Measurements from ENCODE around the gene ZBED3.

DNA sequence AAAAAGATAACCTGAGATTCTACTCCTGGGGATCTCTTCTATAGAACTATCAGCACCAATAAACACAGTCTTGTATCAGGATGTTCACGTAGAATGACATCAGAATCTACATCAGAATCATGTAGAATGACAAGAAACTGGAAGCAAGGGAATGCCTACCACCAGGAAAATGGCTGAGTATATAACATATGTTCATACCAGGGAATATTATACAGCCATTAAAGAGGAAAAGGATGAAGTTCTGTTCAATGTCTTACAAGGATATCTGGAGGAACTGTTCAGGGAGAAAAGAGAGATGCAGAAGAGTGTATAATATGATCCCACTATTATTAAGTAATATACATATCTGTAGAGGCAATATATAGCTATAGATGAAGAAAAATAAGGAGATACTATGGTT, 4.8 kb downstream of the ZBED3 start:
- TF ChIP-seq, protein P1, sequence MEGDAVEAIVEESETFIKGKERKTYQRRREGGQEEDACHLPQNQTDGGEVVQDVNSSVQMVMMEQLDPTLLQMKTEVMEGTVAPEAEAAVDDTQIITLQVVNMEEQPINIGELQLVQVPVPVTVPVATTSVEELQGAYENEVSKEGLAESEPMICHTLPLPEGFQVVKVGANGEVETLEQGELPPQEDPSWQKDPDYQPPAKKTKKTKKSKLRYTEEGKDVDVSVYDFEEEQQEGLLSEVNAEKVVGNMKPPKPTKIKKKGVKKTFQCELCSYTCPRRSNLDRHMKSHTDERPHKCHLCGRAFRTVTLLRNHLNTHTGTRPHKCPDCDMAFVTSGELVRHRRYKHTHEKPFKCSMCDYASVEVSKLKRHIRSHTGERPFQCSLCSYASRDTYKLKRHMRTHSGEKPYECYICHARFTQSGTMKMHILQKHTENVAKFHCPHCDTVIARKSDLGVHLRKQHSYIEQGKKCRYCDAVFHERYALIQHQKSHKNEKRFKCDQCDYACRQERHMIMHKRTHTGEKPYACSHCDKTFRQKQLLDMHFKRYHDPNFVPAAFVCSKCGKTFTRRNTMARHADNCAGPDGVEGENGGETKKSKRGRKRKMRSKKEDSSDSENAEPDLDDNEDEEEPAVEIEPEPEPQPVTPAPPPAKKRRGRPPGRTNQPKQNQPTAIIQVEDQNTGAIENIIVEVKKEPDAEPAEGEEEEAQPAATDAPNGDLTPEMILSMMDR (conservative IDR thresholded peaks at IDR 0.05; ENCODE audit: low read depth, low read length): no peak
- no peak for TF ChIP-seq EZH2 (IDR thresholded peaks at IDR 0.05; ENCODE audit: low read length, unreplicated experiment)
- no peak for TF ChIP-seq EZH2phosphoT487 (IDR thresholded peaks at IDR 0.05; ENCODE audit: borderline replicate concordance, low read length)

Data from PC-3 (cell line).